Measurements from ENCODE around the gene OAS3. TPM values are rescaled to one million over a fixed set of nuclear protein-coding genes. Genes with fewer than 3 reads are reported as not detected.
A peak's percentile ranks its signal among the peaks of the same experiment; 100 is the strongest.

The OAS3 gene
- total RNA-seq, 1 donor from 2014 or later = 65.8 TPM

DNA sequence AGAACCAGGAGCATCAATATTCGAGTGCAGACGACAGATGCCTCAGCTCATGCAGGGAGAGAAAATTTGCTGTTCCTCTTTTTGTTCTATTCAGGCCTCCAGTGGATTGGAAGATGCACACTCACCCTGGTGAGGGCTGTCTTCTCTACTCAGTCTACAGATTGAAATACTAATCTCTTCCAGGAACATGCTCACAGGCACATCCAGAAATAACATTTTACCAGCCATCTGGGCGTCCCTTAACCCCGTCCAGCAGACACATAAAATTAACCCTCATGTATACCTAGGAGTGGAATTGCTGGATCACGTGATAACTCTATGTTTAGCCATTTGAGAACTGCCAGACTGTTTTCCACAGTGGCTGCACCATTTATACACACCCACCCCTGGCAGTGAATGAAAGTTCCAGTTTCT, 35.6 kb downstream of the OAS3 start:
- H3K27ac ChIP-seq = no peak overlapping the region
- TF ChIP-seq, protein P1, sequence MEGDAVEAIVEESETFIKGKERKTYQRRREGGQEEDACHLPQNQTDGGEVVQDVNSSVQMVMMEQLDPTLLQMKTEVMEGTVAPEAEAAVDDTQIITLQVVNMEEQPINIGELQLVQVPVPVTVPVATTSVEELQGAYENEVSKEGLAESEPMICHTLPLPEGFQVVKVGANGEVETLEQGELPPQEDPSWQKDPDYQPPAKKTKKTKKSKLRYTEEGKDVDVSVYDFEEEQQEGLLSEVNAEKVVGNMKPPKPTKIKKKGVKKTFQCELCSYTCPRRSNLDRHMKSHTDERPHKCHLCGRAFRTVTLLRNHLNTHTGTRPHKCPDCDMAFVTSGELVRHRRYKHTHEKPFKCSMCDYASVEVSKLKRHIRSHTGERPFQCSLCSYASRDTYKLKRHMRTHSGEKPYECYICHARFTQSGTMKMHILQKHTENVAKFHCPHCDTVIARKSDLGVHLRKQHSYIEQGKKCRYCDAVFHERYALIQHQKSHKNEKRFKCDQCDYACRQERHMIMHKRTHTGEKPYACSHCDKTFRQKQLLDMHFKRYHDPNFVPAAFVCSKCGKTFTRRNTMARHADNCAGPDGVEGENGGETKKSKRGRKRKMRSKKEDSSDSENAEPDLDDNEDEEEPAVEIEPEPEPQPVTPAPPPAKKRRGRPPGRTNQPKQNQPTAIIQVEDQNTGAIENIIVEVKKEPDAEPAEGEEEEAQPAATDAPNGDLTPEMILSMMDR (IDR thresholded peaks at IDR 0.05) = no peak
- peaks cover 25% of the 10 kb centered on the region for H3K4me1 ChIP-seq
- DNase-seq (no peak), ATAC-seq (no peak)
- no peaks in the 10 kb centered on the region for H3K9me3 ChIP-seq
- H3K4me3 ChIP-seq = no peak overlapping the region
- H3K36me3 ChIP-seq = peaks cover 20% of the 10 kb centered on the region
- intact Hi-C loops (cut with DNase I) = no loop called here
- H3K27me3 ChIP-seq (ENCODE audit: low read depth) = no peaks in the 10 kb centered on the region

DNA sequence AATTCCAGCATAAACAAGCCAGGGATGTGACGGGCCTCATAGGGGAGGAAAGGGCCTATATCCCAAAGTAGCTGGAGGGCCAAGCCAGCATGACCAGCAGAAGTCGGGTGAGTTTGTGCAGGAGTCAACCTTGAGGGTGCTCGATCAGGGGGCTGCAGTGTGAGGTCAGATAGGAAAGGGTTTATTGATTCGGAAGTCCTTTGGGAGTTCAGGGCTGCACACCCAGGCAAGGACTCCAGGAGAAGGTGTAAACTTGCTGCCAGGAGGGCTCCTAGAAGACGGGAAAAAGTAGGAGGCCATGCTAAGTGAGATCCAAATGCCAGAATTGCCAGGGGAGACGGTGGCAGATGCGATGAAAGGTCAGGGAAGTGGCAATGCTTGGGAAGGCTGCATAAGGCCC, 36.6 kb downstream of the OAS3 start:
- H3K4me1 ChIP-seq = peaks cover 36% of the 10 kb centered on the region
- no peaks in the 10 kb centered on the region for H3K9me3 ChIP-seq
- peaks cover 10% of the 10 kb centered on the region for H3K36me3 ChIP-seq
- no peak for DNase-seq
- no peaks in the 10 kb centered on the region for H3K27me3 ChIP-seq (ENCODE audit: low read depth)
- H3K4me3 ChIP-seq = no peak overlapping the region
- intact Hi-C loops (cut with DNase I) = no loop called here
- no peak for ATAC-seq
- no peak overlapping the region for H3K27ac ChIP-seq
- TF ChIP-seq, protein P1 (IDR thresholded peaks at IDR 0.05) = no peak

DNA sequence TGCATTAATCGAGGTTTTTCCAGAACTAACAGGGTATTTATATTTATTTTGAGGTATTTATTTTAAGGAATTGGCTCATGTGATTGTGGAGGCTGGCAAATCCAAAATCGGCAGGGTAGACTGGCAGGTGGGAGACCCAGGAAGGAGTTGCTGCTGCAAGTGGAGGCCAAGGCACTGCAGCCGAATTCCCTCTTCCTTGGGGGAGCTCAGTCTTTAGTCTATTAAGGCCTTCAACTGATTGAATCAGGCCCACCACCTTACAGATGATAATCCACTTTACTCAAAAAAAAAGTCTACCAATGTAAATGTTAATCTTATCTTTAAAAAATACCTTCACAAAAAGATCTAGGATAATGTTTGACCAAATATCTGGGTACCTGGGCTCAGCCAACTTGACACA, 38.9 kb downstream of the OAS3 start:
- Histone ChIP-seq H3K36me3 (no peaks in the 10 kb centered on the region), H3K4me1 (peaks cover 33% of the 10 kb centered on the region), H3K27me3 (ENCODE audit: low read depth) (no peaks in the 10 kb centered on the region), H3K4me3 (no peak overlapping the region), H3K27ac (peak overlapping the region; percentile 91), H3K9me3 (no peaks in the 10 kb centered on the region)
- DNase-seq (no peak), ATAC-seq (no peak)
- TF ChIP-seq, protein P1 (IDR thresholded peaks at IDR 0.05) = no peak
- intact Hi-C loops (cut with DNase I) = no loop called here

DNA sequence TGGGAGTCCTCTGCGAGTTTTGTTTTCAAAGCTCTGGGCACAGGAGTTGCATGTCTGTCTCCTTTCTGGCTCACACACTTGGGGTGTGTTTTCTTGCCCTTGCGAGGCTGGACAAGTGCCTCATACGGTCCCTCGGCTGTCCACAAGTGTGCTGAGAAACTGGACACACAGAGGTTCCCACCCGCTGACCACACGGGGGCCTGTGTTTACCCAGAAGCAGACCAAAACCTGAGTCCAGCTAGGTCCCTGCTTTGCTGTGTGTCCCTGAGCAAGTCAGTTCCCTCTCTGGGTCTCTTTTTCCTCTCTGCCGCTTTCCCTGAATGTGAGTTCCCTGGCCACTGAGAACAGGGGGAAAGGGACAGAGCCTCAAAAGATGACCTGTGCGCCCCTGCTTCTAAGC, 39.4 kb downstream of the OAS3 start:
- peak overlapping the region; percentile 91 for H3K27ac ChIP-seq
- H3K9me3 ChIP-seq = no peaks in the 10 kb centered on the region

DNA sequence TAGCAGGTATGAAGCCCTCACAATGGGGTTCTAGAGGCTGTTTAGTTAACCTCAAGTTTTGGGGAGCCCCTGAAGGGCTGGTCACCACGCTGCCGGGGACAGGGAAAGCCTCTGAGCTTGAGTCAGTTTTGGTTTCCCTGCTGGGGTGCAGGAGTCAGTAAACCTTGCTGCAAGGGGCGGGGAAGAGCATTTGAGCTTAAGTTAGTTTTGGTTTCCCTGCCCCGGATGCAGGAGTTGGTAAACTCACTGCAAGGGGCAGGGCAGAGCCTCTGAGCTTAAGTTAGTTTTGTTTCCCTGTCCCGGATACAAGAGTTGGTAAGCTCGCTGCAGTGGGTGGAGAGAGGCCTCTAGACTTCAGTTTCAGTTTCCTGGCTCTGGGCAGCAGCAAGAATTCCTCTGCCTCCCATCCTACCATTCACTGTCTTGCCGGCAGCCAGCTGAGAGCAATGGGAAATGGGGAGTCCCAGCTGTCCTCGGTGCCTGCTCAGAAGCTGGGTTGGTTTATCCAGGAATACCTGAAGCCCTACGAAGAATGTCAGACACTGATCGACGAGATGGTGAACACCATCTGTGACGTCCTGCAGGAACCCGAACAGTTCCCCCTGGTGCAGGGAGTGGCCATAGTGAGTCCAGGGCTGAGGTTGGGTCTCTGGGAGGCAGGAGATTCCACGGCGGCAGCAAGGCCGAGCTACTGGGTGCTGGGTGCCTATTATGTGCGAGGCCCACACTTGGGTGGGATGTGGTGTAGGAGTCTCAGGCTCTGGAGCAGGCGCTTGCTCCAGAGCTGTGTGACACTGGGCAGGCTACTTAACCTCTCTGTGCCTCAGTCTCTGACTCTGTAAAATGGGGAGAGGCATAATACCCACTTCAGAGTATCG, 40.1 kb downstream of the OAS3 start, which contains the start of gene OAS2:
TSS of gene OAS2 (plus strand) at position 357 of the 878 bp plus-strand sequence. CDS start at position 447, 90 bp downstream.
- H3K27ac ChIP-seq = peak within 1 kb of the TSS; percentile 91
- peak; percentile 76 for DNase-seq

More for the DNA sequence above, 39.4 kb downstream of the OAS3 start:
- Histone ChIP-seq H3K4me3 (peak overlapping the region; percentile 73), H3K27me3 (ENCODE audit: low read depth) (no peaks in the 10 kb centered on the region), H3K4me1 (peaks cover 33% of the 10 kb centered on the region), H3K36me3 (no peaks in the 10 kb centered on the region)
- peak in 1 of 2 donors; percentile 5 for ATAC-seq
- no peak for DNase-seq
- intact Hi-C loops (cut with DNase I) = no loop called here
- TF ChIP-seq, protein P1 (IDR thresholded peaks at IDR 0.05) = peak; percentile 3

More for the DNA sequence above, 40.1 kb downstream of the OAS3 start, which contains the start of gene OAS2:
- Histone ChIP-seq H3K36me3 (no peaks in the 10 kb centered on the region), H3K4me1 (peaks cover 33% of the 10 kb centered on the region), H3K27me3 (ENCODE audit: low read depth) (no peaks in the 10 kb centered on the region), H3K4me3 (peak within 1 kb of the TSS; percentile 73), H3K9me3 (no peaks in the 10 kb centered on the region)
- peak; percentile 96 to 97 for ATAC-seq
- intact Hi-C loops (cut with DNase I) = no loop called here
- TF ChIP-seq, protein P1 (IDR thresholded peaks at IDR 0.05) = no peak
